CD8-positive, alpha-beta memory T cell (primary cell): ENCODE measurements around the gene RSPO4. TPM values are rescaled to one million over a fixed set of nuclear protein-coding genes. Genes with fewer than 3 reads are reported as not detected.
A peak's percentile ranks its signal among the peaks of the same experiment; 100 is the strongest.

Experiments
- CTCF ChIA-PET: fragments of 350-600 bp; sonication (Branson Sonifier 250); formaldehyde crosslinking; loops from one replicate; lab custom pipeline; 2021; ENCODE audit warnings: antibody characterized with exemption; lab: Charles Lee
- POLR2A ChIA-PET: fragments of 350-600 bp; sonication (Branson Sonifier 250); formaldehyde crosslinking; loops from one replicate; lab custom pipeline; 2021; ENCODE audit warnings: antibody characterized with exemption; lab: Charles Lee
- DNase-seq, 5 donors: peaks; one replicate each; pipeline versions ENCODE4 v3.0.0 to v3.0.0-alpha.2; 2020 to 2022; ENCODE audit warnings: mixed read lengths in 1 of 5
- H3K27ac ChIP-seq: one replicate; pipeline ENCODE4 v1.7.0; 2013; ENCODE audit warnings: low read depth, mild to moderate bottlenecking, low read length, moderate library complexity
- H3K27me3 ChIP-seq: 2 replicates; pipeline ENCODE4 v1.7.0; 2013; ENCODE audit warnings: low read length, mild to moderate bottlenecking; ENCODE audit not compliant: insufficient read depth, poor library complexity, severe bottlenecking
- H3K36me3 ChIP-seq: 2 replicates; pipeline ENCODE4 v1.7.0; 2013; ENCODE audit warnings: mild to moderate bottlenecking, low read length, moderate library complexity; ENCODE audit not compliant: insufficient read depth
- H3K4me1 ChIP-seq: 2 replicates; pipeline ENCODE4 v1.7.0; 2013; ENCODE audit warnings: mild to moderate bottlenecking, low read length, moderate library complexity; ENCODE audit not compliant: insufficient read depth
- H3K4me3 ChIP-seq: 2 replicates; pipeline ENCODE4 v1.7.0; 2013; ENCODE audit warnings: mild to moderate bottlenecking, low read length
- H3K9me3 ChIP-seq: 2 replicates; pipeline ENCODE4 v1.7.0; 2013; ENCODE audit warnings: mild to moderate bottlenecking, low read length
- H3K27ac Mint-ChIP-seq, 8 donors: one replicate each; pipeline ENCODE4 v1.8.0; 2020 to 2021; ENCODE audit warnings: mixed read lengths in 8 of 8, mild to moderate bottlenecking in 6 of 8, inconsistent platforms in 3 of 8, moderate library complexity in 3 of 8
- H3K27me3 Mint-ChIP-seq, 2 donors: one replicate each; pipeline ENCODE4 v1.8.0; 2020 to 2021; ENCODE audit warnings: mixed read lengths in 2 of 2, mild to moderate bottlenecking in 1 of 2, moderate library complexity in 1 of 2
- H3K36me3 Mint-ChIP-seq, 3 donors: one replicate each; pipeline ENCODE4 v1.8.0; 2020 to 2021; ENCODE audit warnings: mixed read lengths in 3 of 3, inconsistent platforms in 1 of 3, mild to moderate bottlenecking in 1 of 3
- H3K4me1 Mint-ChIP-seq, 3 donors: one replicate each; pipeline ENCODE4 v1.8.0; 2020 to 2021; ENCODE audit warnings: mixed read lengths in 3 of 3, inconsistent platforms in 1 of 3, mild to moderate bottlenecking in 1 of 3
- H3K4me3 Mint-ChIP-seq, 7 donors: one replicate each; pipeline ENCODE4 v1.8.0; 2020 to 2021; ENCODE audit warnings: mixed read lengths in 7 of 7, mild to moderate bottlenecking in 6 of 7, moderate library complexity in 4 of 7, inconsistent platforms in 2 of 7
- H3K9me3 Mint-ChIP-seq, 5 donors: one replicate each; pipeline ENCODE4 v1.8.0; 2020 to 2022; ENCODE audit warnings: mixed read lengths in 5 of 5, mild to moderate bottlenecking in 3 of 5, moderate library complexity in 2 of 5, inconsistent platforms in 1 of 5
- polyA plus RNA-seq: library from polyadenylated mRNA; unstranded; fragments of 300-500 nt; fragmentation: Illumina TruSeq; gene quantifications from one replicate; pipeline ENCODE4 v1.2.3, GENCODE V29; 2021
- total RNA-seq, 2 experiments: library from RNA; stranded (reverse); gene quantifications; one replicate each; pipeline ENCODE4 v1.2.3, GENCODE V29; 2021

RSPO4 gene
- total and polyA plus RNA-seq, 3 experiments from 2014 or later: not detected

DNA sequence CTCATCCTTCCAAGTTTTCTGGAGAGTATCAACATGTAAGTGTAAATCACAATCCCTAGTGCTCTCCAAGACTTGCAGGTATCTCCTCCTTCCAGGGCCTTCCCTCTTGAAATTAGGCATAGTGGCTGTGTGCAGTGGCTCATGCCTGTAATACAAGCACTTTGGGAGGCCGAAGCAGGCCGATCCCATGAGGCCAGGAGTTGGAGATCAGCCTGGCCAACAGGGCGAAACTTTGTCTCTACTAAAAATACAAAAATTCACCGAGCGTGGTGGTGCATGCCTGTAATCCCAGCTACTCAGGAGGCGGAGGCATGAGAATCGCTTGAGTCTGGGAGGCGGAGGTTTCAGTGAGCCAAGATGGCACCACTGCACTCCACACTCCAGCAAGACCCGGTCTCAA, 76.6 kb downstream of the RSPO4 start:
- H3K9me3 Mint-ChIP-seq: peaks cover 0 to 2% (median 0%) of the 10 kb centered on the region in 5 donors
- no peak overlapping the region for H3K4me3 Mint-ChIP-seq
- Histone ChIP-seq H3K36me3 (no peaks in the 10 kb centered on the region), H3K4me1 (no peaks in the 10 kb centered on the region), H3K9me3 (no peaks in the 10 kb centered on the region), H3K4me3 (no peak overlapping the region), H3K27ac (no peak overlapping the region), H3K27me3 (peaks cover 3% of the 10 kb centered on the region)
- no peaks in the 10 kb centered on the region for H3K4me1 Mint-ChIP-seq
- DNase-seq: no peak
- peaks cover 0 to 2% (median 0%) of the 10 kb centered on the region in 3 donors for H3K36me3 Mint-ChIP-seq
- CTCF ChIA-PET: no interaction called here
- no peak overlapping the region for H3K27ac Mint-ChIP-seq
- POLR2A ChIA-PET: no interaction called here
- peaks cover 3 to 51% of the 10 kb centered on the region in 2 donors for H3K27me3 Mint-ChIP-seq

DNA sequence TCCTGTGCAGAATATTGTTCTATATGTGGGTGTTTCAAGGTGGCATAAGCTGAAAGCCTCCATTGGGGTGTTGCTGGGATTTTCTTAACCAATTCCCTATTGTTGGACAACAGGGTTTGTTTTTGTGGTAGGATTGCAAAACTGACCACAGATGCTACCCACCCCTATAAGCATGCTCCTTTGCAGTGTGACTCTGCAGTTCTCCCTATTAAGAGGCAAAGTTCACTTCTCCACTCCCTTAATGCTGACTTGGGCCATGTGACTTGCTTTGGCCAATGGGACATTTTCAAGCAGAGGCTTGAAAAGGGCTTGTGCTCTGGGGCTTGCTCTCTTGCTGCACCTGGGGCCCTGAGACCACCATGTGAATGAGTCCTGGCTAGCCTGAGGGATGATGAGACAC, 77.5 kb downstream of the RSPO4 start:
- CTCF ChIA-PET: no interaction called here
- no peak for DNase-seq
- H3K36me3 Mint-ChIP-seq: no peaks in the 10 kb centered on the region

GRCh38 chr20:922781-923180, 79.3 kb downstream of the RSPO4 start:
- CTCF ChIA-PET: no interaction called here
- POLR2A ChIA-PET: no interaction called here

More for the DNA sequence above, 77.5 kb downstream of the RSPO4 start:
- no peak overlapping the region for H3K27ac ChIP-seq
- peaks cover 3% of the 10 kb centered on the region for H3K27me3 ChIP-seq
- no peak overlapping the region for H3K27ac Mint-ChIP-seq
- peaks cover 3 to 51% of the 10 kb centered on the region in 2 donors for H3K27me3 Mint-ChIP-seq
- H3K9me3 ChIP-seq: no peaks in the 10 kb centered on the region
- no peaks in the 10 kb centered on the region for H3K4me1 ChIP-seq
- no peaks in the 10 kb centered on the region for H3K36me3 ChIP-seq
- no peaks in the 10 kb centered on the region for H3K9me3 Mint-ChIP-seq
- H3K4me3 Mint-ChIP-seq: no peak overlapping the region
- no peak overlapping the region for H3K4me3 ChIP-seq
- POLR2A ChIA-PET: no interaction called here
- no peaks in the 10 kb centered on the region for H3K4me1 Mint-ChIP-seq

GRCh38 chr20:921068-921467, 81.0 kb downstream of the RSPO4 start:
- no peaks in the 10 kb centered on the region for H3K4me1 ChIP-seq
- H3K9me3 ChIP-seq: no peaks in the 10 kb centered on the region
- H3K9me3 Mint-ChIP-seq: no peaks in the 10 kb centered on the region
- no peak overlapping the region for H3K27ac ChIP-seq
- H3K27me3 ChIP-seq: peaks cover 3% of the 10 kb centered on the region
- H3K27me3 Mint-ChIP-seq: peaks cover 7 to 30% of the 10 kb centered on the region in 2 donors
- no peaks in the 10 kb centered on the region for H3K36me3 ChIP-seq
- no peak overlapping the region for H3K4me3 ChIP-seq
- no peak overlapping the region for H3K27ac Mint-ChIP-seq
- DNase-seq: no peak
- H3K4me1 Mint-ChIP-seq: no peaks in the 10 kb centered on the region
- ChIA-PET CTCF (interaction anchor here (1.4 kb wide), 1 partner anchor 10 kb away, joined by 3 read pairs; no protein-coding TSS in a partner anchor), POLR2A (no interaction called here)
- no peaks in the 10 kb centered on the region for H3K36me3 Mint-ChIP-seq
- no peak overlapping the region for H3K4me3 Mint-ChIP-seq

More at GRCh38 chr20:922781-923180, 79.3 kb downstream of the RSPO4 start:
- Histone ChIP-seq H3K9me3 (no peaks in the 10 kb centered on the region), H3K36me3 (no peaks in the 10 kb centered on the region), H3K27me3 (peaks cover 3% of the 10 kb centered on the region), H3K27ac (no peak overlapping the region), H3K4me1 (no peaks in the 10 kb centered on the region), H3K4me3 (no peak overlapping the region)
- Mint-ChIP-seq H3K4me3 (no peak overlapping the region), H3K4me1 (no peaks in the 10 kb centered on the region), H3K9me3 (no peaks in the 10 kb centered on the region), H3K36me3 (no peaks in the 10 kb centered on the region), H3K27ac (no peak overlapping the region), H3K27me3 (peaks cover 7 to 43% of the 10 kb centered on the region in 2 donors)
- DNase-seq: no peak

DNA sequence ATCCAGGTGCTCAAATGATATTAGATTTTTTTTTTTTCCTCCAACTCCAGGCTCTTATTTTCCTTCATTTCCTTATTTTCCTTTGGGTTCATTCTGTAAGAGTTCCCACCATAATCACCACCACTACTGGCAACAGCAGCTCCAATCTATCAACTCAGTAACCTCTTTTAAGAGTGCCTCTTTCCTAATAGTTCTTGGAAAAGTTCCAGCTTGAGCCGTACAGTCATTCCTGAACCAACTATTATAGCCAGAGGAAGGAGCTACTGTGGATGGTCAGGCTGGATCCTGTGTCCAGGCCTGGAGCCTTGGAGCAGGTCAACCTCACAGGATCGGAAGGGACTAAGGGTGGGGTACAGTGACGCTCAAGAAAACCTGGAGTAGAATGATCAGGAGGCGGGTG, 81.8 kb downstream of the RSPO4 start:
- Histone ChIP-seq H3K27me3 (peaks cover 3% of the 10 kb centered on the region), H3K4me1 (no peaks in the 10 kb centered on the region), H3K36me3 (no peaks in the 10 kb centered on the region), H3K27ac (no peak overlapping the region), H3K9me3 (no peaks in the 10 kb centered on the region), H3K4me3 (no peak overlapping the region)
- no peaks in the 10 kb centered on the region for H3K36me3 Mint-ChIP-seq
- no peaks in the 10 kb centered on the region for H3K4me1 Mint-ChIP-seq
- H3K27ac Mint-ChIP-seq: no peak overlapping the region
- peaks cover 4 to 26% of the 10 kb centered on the region in 2 donors for H3K27me3 Mint-ChIP-seq
- H3K9me3 Mint-ChIP-seq: no peaks in the 10 kb centered on the region
- ChIA-PET POLR2A (no interaction called here), CTCF (interaction anchor here (1.4 kb wide), 1 partner anchor 9 kb away, joined by 3 read pairs; no protein-coding TSS in a partner anchor)
- H3K4me3 Mint-ChIP-seq: no peak overlapping the region
- DNase-seq: no peak

DNA sequence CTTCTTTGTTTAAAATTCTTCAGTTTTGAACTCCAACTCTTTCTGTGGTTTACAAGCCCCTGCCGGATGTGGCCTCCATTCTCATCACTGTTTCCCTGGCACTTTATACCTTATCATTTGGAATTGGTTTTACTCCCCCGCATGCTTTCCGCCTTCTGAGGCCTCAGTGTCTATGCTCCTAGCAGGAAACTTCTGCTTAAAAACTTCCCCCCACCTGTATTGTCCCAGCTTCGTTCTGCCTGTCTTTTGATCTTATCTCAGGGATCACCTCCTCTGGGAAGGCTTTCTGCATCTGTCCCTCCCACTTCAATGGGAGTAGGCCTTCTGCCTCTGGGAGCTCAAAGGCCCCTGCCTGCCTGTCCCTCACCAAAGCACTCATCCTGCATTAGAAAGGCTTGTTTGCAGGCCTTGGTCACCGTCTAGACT, 82.6 kb downstream of the RSPO4 start:
- Histone ChIP-seq H3K36me3 (no peaks in the 10 kb centered on the region), H3K27ac (no peak overlapping the region), H3K4me1 (no peaks in the 10 kb centered on the region), H3K9me3 (no peaks in the 10 kb centered on the region), H3K4me3 (no peak overlapping the region), H3K27me3 (peaks cover 3% of the 10 kb centered on the region)
- Mint-ChIP-seq H3K9me3 (no peaks in the 10 kb centered on the region), H3K4me1 (no peaks in the 10 kb centered on the region), H3K36me3 (no peaks in the 10 kb centered on the region), H3K27me3 (peaks cover 4 to 24% of the 10 kb centered on the region in 2 donors), H3K4me3 (no peak overlapping the region), H3K27ac (peak overlapping the region in 1 of 8 donors; percentile 21)
- CTCF ChIA-PET: interaction anchor here (1.4 kb wide), 1 partner anchor 8 kb away, joined by 3 read pairs; no protein-coding TSS in a partner anchor
- no peak for DNase-seq
- POLR2A ChIA-PET: no interaction called here

GRCh38 chr20:917416-917815, 84.7 kb downstream of the RSPO4 start:
- Histone ChIP-seq H3K27me3 (no peaks in the 10 kb centered on the region), H3K4me3 (no peak overlapping the region), H3K27ac (no peak overlapping the region), H3K36me3 (no peaks in the 10 kb centered on the region), H3K4me1 (no peaks in the 10 kb centered on the region), H3K9me3 (no peaks in the 10 kb centered on the region)
- no peaks in the 10 kb centered on the region for H3K36me3 Mint-ChIP-seq
- H3K9me3 Mint-ChIP-seq: no peaks in the 10 kb centered on the region
- no peak overlapping the region for H3K27ac Mint-ChIP-seq
- CTCF ChIA-PET: interaction anchor here (1.2 to 1.7 kb wide), 3 partner anchors 11 to 38 kb away, joined by 3 to 5 read pairs (median 4); no protein-coding TSS in a partner anchor
- peaks cover 7 to 31% of the 10 kb centered on the region in 2 donors for H3K27me3 Mint-ChIP-seq
- no peaks in the 10 kb centered on the region for H3K4me1 Mint-ChIP-seq
- no peak for DNase-seq
- POLR2A ChIA-PET: no interaction called here
- H3K4me3 Mint-ChIP-seq: no peak overlapping the region

DNA sequence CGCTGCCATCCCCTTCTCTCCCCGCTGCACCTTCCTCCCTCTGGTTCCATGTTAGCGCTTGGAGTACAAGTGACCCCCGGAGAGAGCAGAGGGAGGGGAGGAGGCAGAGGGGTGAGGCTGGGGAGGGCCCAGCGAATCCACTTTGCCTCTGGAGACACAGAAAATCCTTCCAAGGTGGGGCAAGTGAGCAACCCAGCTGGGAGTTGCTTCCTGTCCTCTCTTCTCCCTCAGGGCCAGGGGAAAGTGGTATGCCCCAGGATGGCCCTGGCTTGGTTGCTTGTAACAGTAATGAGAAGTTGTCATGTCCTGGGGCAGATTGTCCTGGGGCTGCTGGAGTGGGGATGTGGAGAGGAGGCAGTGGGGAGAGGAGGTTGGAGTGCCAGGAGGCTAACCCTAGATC, 85.3 kb downstream of the RSPO4 start:
- Mint-ChIP-seq H3K4me3 (no peak overlapping the region), H3K9me3 (no peaks in the 10 kb centered on the region), H3K4me1 (no peaks in the 10 kb centered on the region), H3K27ac (no peak overlapping the region), H3K36me3 (no peaks in the 10 kb centered on the region), H3K27me3 (peaks cover 7 to 28% of the 10 kb centered on the region in 2 donors)
- Histone ChIP-seq H3K9me3 (no peaks in the 10 kb centered on the region), H3K27ac (no peak overlapping the region), H3K27me3 (no peaks in the 10 kb centered on the region), H3K4me1 (no peaks in the 10 kb centered on the region), H3K4me3 (no peak overlapping the region), H3K36me3 (no peaks in the 10 kb centered on the region)
- no peak for DNase-seq
- ChIA-PET CTCF (interaction anchor here (1.7 kb wide), 1 partner anchor 39 kb away, joined by 5 read pairs; no protein-coding TSS in a partner anchor), POLR2A (no interaction called here)
